Stimulated activated CD8-positive, alpha-beta memory T cell treated with anti-CD3 and anti-CD28 coated beads, Interleukin-7, amount 100 ng/mL, for 4 hours (primary cell): ENCODE data around the gene RIPOR2.
"Not testable (repeated sequence)": the region's sequence is repeated elsewhere in the genome, so short reads cannot be mapped to it uniquely, and the experiment has no call there.

Source experiments
- DNase-seq, 2 donors: peaks; one replicate each; pipeline ENCODE4 v3.0.0-alpha.2; 2020; ENCODE audit warnings: low read depth in 2 of 2

Gene RIPOR2

GRCh38 chr6:24926647-24927046 lies 9.1 kb downstream of the RIPOR2 start:
- DNase-seq, result not testable (repeated sequence)

GRCh38 chr6:24926192-24926591 lies 9.6 kb downstream of the RIPOR2 start:
- no peak for DNase-seq

DNA sequence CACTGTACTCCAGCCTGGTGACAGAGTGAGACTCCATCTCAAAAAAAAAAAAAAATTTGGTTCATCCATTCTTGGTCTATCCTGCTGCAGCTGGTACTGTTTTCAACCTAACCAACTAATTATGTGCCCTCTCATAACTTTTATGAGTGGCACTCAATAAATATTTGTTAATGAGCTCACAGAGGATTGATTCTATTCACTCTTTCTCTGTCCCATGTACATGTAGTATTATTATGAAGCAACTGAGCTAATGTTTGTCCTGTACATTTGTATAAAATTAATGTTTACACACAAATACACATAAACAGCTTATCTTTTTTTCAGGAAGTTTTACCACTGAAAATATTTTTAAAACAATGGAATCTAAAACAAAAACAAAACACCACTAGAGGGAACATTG lies 10.1 kb downstream of the RIPOR2 start:
- no peak for DNase-seq

- DNase-seq, result no peak
Observed at GRCh38 chr6:24924580-24925356, 11.0 kb downstream of the RIPOR2 start.

- no peak for DNase-seq
Observed at GRCh38 chr6:24923885-24924401, 11.8 kb downstream of the RIPOR2 start.

- DNase-seq, result no peak
Observed at GRCh38 chr6:24922814-24923213, 12.9 kb downstream of the RIPOR2 start.

DNA sequence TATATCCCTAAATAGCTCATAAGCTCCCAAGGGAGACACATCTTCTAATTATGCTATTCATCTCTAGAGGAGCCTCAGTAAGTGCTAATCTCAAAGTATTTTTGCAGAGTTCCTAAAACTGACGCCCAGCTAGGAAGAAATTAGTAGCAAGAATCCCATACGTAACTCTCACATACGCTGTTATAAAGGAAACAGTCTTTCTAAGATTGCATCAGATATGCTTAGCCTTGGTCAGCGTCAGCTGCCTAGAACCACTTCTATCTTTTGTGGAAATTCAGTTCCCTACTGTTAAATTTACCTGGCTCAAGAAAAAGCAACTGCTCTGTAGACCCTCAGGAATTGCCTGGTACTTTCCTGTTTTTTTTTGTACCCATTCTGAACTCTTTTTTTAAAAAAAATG lies 13.6 kb downstream of the RIPOR2 start:
- DNase-seq, result no peak

DNA sequence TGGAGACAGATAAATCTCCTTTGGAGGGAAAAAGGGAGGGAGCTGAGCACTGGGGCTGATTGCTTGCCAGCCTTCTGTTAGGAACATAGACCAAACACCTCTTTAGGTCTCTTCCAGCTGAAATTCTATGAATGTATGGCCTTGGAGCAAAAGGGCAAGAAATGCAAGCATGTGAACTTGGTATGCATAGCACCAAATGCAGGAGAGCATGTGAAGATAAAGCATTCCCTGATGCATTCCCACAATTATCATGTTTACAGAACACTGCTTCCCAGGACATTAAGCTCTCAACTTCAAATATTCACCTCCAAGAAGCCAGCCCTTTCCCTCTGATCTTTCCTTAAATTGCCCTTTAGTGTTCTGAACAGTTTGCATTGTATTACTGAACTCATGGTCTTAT lies 15.6 kb downstream of the RIPOR2 start:
- DNase-seq, result no peak

DNA sequence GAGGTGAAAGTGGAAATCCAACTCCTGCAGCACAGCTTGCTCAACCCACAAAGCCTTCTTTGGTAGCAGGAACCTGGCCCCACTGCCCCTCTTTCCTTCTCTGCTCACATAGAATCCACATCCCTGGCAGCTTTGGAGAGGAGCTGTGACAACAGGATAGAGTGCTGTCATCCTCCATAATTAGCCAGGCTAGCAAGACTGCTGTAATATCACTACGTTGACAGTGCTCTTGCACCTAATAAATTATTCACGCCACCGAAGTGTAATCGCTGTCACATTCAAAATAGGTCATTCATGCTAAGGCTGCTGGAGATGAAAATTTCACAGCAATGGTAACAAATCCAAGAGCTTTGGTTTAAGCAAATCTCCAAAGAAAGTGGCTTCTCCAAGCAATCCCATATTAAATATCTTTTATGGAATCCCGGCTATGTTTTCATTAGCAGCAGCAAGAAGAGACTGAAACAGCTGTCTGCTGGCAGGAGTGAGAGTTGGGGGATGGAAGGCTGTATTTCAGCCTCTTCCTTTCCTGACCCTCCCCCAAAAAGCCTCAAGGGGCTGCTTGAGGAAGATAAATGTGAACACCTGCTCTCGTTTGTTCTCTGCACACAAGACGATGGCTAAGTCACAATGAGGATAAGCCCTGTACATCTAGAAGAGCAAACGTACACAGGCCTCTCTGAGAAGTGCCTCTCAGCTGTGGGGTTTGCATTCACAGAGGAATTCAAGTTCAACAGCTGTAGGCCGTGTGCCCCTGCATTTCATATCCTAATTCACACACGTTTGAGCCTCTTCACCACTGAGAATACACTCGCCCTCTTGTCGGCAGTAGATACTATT lies 16.5 kb downstream of the RIPOR2 start:
- DNase-seq, result no peak

DNA sequence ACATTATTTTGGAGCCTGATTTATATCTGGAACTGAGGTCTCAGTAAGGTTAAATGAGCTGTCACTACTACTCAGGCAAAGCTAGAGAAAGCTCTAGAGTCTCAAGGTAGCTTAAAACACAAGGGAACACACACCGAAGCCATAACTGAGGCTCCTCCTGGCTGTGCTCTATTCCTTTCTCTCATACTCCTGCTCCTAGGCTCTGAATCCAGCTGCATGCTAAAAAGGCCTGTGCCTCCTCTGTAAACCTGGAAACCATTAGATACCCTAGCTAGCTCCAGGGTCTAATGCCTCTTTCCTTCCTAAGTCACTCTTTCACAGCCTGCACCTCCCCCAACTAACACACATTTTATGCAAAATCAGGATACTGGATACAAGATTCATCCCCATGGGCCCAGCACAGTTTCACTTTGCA lies 17.1 kb downstream of the RIPOR2 start:
- no peak for DNase-seq

DNA sequence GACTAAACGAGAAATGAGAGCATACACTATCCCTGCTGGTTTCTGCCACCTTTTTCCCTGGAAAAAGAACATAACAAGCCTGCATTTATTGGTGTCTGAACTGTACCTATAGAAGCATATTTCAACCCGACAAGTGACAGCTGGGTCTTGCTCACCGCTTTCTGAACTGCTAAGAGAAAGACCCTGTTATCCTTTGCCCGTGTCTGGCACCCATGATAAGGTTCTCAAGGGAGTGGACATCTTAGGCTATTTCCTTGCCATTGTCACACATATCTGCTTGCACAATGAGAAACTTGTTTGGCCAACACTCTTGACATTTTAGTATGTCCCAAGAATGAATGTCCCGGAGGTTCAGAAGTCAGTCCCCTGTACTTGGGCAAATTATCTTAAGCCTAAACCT lies 19.3 kb downstream of the RIPOR2 start:
- DNase-seq, result no peak

DNA sequence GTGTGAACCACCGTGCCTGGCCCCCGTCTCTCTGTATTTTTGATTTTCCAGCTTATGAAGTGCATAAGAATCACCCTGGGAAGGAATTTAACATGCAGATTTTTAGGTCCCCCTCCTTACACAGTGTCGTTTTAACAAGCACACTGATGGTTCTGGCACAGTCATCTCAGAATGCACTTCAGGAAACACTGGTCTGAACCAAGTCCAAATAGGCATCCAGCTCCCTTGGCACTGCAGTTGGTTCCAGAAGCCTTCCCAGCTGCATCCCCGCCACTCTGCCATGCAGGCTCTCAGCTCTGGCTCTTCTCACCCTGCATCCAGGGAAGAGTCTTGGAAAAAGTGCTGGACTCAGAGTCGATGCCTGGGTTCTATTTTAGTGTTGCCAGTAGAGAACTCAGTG lies 20.1 kb downstream of the RIPOR2 start:
- no peak for DNase-seq

- DNase-seq, result not testable (repeated sequence)
Observed at GRCh38 chr6:24914082-24914481, 21.7 kb downstream of the RIPOR2 start.

DNA sequence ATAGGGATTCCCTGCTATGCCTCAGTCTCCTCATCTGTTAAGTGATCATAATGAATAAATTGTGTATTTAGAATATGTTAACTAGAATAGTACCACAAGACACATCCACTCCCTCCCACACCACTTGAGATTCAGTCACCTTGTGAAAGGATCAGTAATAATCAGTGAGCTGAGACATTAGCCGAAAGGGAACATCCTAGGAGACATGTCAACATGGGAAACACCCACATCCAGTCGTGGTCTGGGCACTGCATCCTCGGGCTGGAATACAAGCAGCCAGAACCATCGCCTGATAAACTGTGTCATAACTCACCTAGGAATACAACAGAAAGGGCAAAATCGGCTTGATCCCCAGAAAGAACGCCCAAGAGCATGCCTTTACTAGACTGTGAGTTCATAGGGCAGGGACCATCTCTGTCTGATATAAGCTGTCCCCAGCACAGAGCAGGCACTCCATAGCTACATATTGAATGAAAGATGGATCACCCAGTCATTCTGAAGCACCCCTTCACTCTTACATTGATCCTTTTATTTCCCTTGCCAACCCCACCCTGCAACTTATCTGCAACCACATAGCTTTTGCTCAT lies 23.9 kb downstream of the RIPOR2 start:
- no peak for DNase-seq

- DNase-seq, result peak in 1 of 2 donors; percentile 49
Observed at GRCh38 chr6:24910961-24911725, 24.6 kb downstream of the RIPOR2 start.

DNA sequence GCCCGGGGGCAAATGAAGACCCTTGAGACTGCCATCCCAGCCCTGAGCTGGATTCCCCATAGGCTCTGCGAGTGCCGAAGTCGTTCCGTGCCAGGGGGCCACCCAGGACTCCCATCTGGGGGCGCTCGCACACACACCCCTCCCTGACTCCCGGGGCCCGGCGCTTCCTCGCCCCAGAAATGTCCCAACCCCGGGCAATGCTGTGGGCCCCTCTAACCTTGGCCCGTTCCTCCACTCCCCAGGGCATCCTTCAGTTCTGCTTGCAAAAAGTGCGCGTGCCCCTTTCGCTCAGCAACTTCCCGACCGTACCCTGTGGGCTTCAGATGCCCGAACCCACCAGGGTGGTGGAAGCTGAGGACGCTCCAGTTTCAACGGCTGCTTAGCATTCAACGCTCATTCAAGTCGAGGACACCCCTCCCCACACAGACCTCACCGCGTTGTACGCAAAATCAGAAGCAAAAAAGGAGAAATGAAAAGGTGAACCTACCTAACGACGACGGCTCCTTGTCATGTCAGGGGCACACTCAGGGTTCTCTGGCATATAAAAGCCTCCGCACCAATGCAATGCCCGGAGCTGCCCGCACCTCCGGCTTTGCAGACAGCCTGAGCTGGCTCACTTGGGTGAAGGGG lies 25.3 kb downstream of the RIPOR2 start:
- DNase-seq, result peak in 1 of 2 donors; percentile 28

DNA sequence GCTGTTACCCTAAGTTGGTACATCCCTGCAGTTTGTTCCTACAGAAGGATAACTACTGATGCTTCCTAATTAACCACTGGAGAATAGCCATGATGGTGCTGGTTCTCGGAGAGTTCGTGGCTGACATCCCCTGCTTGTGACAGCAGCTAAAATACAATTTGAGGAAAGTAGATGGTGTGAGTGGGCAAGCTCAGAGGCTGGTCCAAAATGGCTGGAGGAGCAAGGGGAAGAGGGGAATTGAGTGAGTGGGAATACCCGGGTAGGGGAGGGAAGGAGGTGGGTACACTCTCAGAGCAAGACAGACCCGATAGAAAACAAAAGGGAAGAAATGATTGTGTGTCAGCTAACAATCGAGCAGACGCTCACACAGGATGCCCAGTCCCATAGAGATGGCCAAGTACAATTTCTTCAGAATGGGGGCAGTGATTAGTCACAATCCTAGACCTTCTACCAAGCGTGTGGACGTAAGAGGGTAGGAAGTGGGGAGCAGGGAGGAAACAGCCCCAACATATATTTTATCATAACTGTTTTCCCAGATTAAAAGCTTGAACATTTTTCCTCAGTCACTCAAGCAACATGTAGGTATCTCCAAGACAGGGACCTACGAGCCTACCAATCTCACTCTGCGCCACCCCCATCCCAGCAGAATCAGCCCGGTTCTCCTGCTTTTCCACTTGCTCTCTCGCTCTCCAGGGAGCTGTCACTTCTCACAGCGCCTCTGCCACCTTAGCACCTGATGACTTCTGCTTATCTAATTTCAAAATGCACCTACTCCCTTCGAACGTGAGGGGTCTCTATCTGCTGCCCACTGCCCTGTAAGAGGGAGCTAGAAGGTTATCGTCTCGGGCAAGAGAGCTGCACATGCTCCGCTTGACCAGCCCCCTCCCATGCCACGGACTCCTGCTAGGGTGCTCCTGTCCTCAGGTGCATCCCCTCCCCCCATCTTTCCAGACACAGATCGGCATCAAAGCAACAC lies 26.2 kb downstream of the RIPOR2 start:
- DNase-seq, result no peak

DNA sequence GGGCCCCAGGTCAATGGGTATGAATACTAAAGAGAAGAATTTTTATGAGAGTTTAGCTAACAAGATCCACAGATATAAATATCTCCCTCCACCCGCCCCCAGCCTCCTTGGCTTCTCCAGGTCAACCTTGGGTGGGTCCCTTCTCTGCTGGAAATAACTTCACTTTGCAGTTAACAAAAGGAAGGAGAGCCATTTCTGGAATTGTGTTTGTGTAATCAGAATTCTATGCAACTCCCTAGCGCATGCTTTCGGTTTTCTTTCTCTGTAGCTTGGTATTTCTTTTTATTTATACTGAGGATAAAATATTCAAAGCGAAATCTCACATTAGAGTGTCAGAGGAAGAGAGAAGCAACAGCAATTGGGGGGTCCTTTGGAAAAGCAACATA lies 27.1 kb downstream of the RIPOR2 start:
- DNase-seq, result no peak

DNA sequence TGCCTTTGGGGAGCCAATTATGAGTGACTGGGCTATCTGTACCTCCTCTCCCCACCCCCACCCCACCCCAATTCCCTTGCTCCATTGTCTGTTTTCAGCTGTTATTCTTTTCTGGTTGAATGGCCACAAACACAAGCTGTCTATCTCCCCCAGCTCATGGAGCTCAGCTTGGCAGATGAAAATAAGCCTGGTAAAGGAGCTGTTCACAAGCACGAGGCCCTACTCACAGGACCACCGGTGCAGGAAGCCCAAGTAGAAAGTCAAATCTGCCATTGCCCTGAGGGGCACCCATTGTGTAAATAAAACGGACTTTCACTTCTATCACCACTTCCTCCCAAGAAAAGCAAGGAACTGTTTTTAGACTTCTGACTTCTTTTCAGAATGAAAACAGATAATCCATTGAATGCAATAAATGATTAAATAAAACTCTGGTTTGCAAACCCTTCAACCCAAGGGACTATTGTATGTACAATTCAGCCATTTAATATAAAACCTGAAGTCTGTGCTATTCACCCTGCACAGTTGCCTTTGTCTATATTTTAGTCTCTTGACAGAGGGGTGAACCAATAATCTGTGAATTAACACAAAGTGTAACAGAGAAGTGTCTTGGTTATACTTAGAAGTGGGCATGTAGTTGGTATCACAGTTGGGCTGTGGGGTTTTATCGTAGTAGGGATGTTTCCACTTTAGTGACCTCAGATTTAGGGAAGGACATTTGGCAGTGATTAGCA lies 27.7 kb downstream of the RIPOR2 start:
- no peak for DNase-seq
